ENCODE results near the gene PPIL1. TPM values are rescaled to one million over a fixed set of nuclear protein-coding genes. Genes with fewer than 3 reads are reported as not detected.

PPIL1 gene
- total RNA-seq, 4 donors from 2014 or later: 9.2 to 19.8 (median 13.0) TPM

- Histone ChIP-seq H3K27ac (no peak overlapping the region), H3K27me3 (peaks cover 0 to 26% of the 10 kb centered on the region in 2 donors), H3K4me3 (no peak overlapping the region), H3K9me3 (no peaks in the 10 kb centered on the region), H3K4me1 (peaks cover 0 to 24% (median 20%) of the 10 kb centered on the region in 4 donors), H3K36me3 (no peaks in the 10 kb centered on the region)
- no peak for DNase-seq (ENCODE audit: low spot score in 2 of 2)
- TF ChIP-seq EP300 (IDR thresholded peaks at IDR 0.05): no peak
- TF ChIP-seq, protein P1, sequence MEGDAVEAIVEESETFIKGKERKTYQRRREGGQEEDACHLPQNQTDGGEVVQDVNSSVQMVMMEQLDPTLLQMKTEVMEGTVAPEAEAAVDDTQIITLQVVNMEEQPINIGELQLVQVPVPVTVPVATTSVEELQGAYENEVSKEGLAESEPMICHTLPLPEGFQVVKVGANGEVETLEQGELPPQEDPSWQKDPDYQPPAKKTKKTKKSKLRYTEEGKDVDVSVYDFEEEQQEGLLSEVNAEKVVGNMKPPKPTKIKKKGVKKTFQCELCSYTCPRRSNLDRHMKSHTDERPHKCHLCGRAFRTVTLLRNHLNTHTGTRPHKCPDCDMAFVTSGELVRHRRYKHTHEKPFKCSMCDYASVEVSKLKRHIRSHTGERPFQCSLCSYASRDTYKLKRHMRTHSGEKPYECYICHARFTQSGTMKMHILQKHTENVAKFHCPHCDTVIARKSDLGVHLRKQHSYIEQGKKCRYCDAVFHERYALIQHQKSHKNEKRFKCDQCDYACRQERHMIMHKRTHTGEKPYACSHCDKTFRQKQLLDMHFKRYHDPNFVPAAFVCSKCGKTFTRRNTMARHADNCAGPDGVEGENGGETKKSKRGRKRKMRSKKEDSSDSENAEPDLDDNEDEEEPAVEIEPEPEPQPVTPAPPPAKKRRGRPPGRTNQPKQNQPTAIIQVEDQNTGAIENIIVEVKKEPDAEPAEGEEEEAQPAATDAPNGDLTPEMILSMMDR (IDR thresholded peaks at IDR 0.05): no peak
- no peak for TF ChIP-seq POLR2A (IDR thresholded peaks at IDR 0.05)
- WGBS, 2 donors: 65 to 88% methylated on average over 2 to 3 of the region's 3 CpGs
Measured at GRCh38 chr6:36836111-36837021, 38.2 kb downstream of the PPIL1 start.

DNA sequence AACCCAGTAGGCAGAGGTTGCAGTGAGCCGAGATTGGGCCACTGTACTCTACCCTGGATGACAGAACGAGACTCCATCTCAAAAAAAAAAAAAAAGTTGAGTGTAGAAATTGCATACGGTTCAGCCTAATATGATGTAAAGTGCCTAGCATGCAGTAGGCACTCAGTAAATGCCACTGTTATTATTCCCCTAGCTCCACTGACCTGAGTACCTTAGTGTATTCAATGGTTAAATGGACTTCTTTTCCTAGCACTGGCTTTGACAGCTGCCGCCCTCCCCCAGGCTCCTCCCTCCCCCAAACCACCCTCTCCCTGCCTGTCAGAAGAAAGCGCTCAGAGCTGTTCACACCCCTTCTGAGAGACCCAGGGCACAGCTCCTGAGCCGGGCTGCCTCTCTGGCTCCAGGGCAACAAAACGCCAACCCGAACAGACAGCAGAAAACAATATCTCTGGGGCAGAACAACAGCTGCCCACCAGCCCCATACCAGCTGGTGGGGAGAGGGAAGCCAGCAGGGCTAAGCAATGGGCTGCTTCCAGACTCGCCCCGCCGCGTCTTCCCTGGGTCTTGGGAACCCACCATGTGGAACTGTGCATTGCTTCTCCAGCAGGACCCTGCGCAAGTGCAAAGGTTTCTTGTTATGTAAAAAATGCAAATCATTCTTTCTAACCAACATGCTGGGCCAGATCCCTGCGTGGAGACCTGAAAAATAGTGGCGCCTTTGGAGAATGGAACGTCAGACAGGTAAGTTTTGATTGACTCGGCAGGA is 39.8 kb downstream of the PPIL1 start:
- DNase-seq (ENCODE audit: low spot score in 2 of 2): no peak
- H3K4me1 ChIP-seq: peaks cover 0 to 20% (median 14%) of the 10 kb centered on the region in 4 donors
- H3K27me3 ChIP-seq: peaks cover 0 to 19% of the 10 kb centered on the region in 2 donors
- TF ChIP-seq, protein P1 (IDR thresholded peaks at IDR 0.05): no peak
- no peak for TF ChIP-seq EP300 (IDR thresholded peaks at IDR 0.05)
- TF ChIP-seq POLR2A (IDR thresholded peaks at IDR 0.05): no peak
- H3K9me3 ChIP-seq: no peaks in the 10 kb centered on the region
- H3K4me3 ChIP-seq: no peak overlapping the region
- H3K27ac ChIP-seq: no peak overlapping the region
- no peaks in the 10 kb centered on the region for H3K36me3 ChIP-seq
- 42 to 65% methylated on average over 17 of the region's 17 CpGs for WGBS, 2 donors

- Histone ChIP-seq H3K4me1 (peaks cover 0 to 17% (median 6%) of the 10 kb centered on the region in 4 donors), H3K9me3 (no peaks in the 10 kb centered on the region), H3K36me3 (no peaks in the 10 kb centered on the region), H3K27ac (no peak overlapping the region), H3K4me3 (no peak overlapping the region), H3K27me3 (peaks cover 0 to 7% of the 10 kb centered on the region in 2 donors)
- DNase-seq (ENCODE audit: low spot score in 2 of 2): no peak
- WGBS, 2 donors: 91 to 92% methylated on average over 7 of the region's 7 CpGs
- TF ChIP-seq, protein P1 (IDR thresholded peaks at IDR 0.05): no peak
- TF ChIP-seq POLR2A (IDR thresholded peaks at IDR 0.05) (no peak), EP300 (IDR thresholded peaks at IDR 0.05) (no peak)
Measured at GRCh38 chr6:36833182-36833789, 41.3 kb downstream of the PPIL1 start.

GRCh38 chr6:36832313-36832712 is 42.3 kb downstream of the PPIL1 start:
- TF ChIP-seq EP300 (IDR thresholded peaks at IDR 0.05): no peak
- TF ChIP-seq POLR2A (IDR thresholded peaks at IDR 0.05): no peak
- TF ChIP-seq, protein P1 (IDR thresholded peaks at IDR 0.05): no peak
- H3K27me3 ChIP-seq: no peaks in the 10 kb centered on the region
- no peaks in the 10 kb centered on the region for H3K9me3 ChIP-seq
- no peak overlapping the region for H3K4me3 ChIP-seq
- H3K4me1 ChIP-seq: peaks cover 0 to 25% (median 8%) of the 10 kb centered on the region in 4 donors
- no peak for DNase-seq (ENCODE audit: low spot score in 2 of 2)
- H3K27ac ChIP-seq: no peak overlapping the region
- WGBS, 2 donors: 91 to 98% methylated on average over 5 of the region's 5 CpGs
- H3K36me3 ChIP-seq: no peaks in the 10 kb centered on the region

Data from tibial nerve (tissue), 4 donors.